GM19043 (cell line): Measurements from ENCODE around the gene KIR2DL3.
"Not testable (repeated sequence)": the region's sequence is repeated elsewhere in the genome, so short reads cannot be mapped to it uniquely, and the experiment has no call there.

Experiments used
- ATAC-seq: cut with Tn5 transposase; IDR thresholded peaks from one replicate; pipeline ENCODE4 v1.9.1; 2021; ENCODE audit warnings: low read depth; ENCODE audit not compliant: unreplicated experiment

KIR2DL3 gene

GRCh38 chr19:54738306-54738705 is at the start of gene KIR2DL3:
Gene KIR2DL3 (plus strand): TSS chr19:54738513. CDS start chr19:54738546, 33 bp downstream.
- not testable (repeated sequence) for ATAC-seq

GRCh38 chr19:54691582-54692297 is 46.6 kb upstream of the KIR2DL3 start:
- no peak for ATAC-seq

- no peak for ATAC-seq
These were observed 46.1 kb upstream of the KIR2DL3 start for GRCh38 chr19:54692298-54692615.

GRCh38 chr19:54694648-54695047 is 43.7 kb upstream of the KIR2DL3 start:
- ATAC-seq = no peak

GRCh38 chr19:54696117-54696548 is 42.2 kb upstream of the KIR2DL3 start:
- no peak for ATAC-seq

- ATAC-seq = no peak
These were observed 41.5 kb upstream of the KIR2DL3 start for GRCh38 chr19:54696766-54697165.

- not testable (repeated sequence) for ATAC-seq
These were observed 40.6 kb upstream of the KIR2DL3 start for GRCh38 chr19:54697716-54698115.

- no peak for ATAC-seq
These were observed 33.4 kb upstream of the KIR2DL3 start for GRCh38 chr19:54704928-54705327.

GRCh38 chr19:54707962-54708361 is 30.4 kb upstream of the KIR2DL3 start:
- no peak for ATAC-seq

- ATAC-seq = no peak
These were observed 29.5 kb upstream of the KIR2DL3 start for GRCh38 chr19:54708781-54709180.

GRCh38 chr19:54709212-54709948 is 28.9 kb upstream of the KIR2DL3 start:
- ATAC-seq = no peak

- ATAC-seq = not testable (repeated sequence)
These were observed 28.4 kb upstream of the KIR2DL3 start for GRCh38 chr19:54709956-54710355.

- ATAC-seq = no peak
These were observed 14.2 kb upstream of the KIR2DL3 start, which contains the start of gene KIR3DL3 for GRCh38 chr19:54724142-54724541. Gene KIR3DL3 (plus strand): TSS chr19:54724442. CDS start chr19:54724497, 55 bp downstream.

GRCh38 chr19:54724644-54725043 is 13.7 kb upstream of the KIR2DL3 start:
- no peak for ATAC-seq

GRCh38 chr19:54725321-54725720 is 13.0 kb upstream of the KIR2DL3 start:
- no peak for ATAC-seq

- no peak for ATAC-seq
These were observed 10.8 kb upstream of the KIR2DL3 start for GRCh38 chr19:54727562-54727961.

GRCh38 chr19:54728167-54728566 is 10.1 kb upstream of the KIR2DL3 start:
- no peak for ATAC-seq

- ATAC-seq = no peak
These were observed 8.7 kb upstream of the KIR2DL3 start for GRCh38 chr19:54729416-54730188.

GRCh38 chr19:54731191-54731590 is 7.1 kb upstream of the KIR2DL3 start:
- no peak for ATAC-seq

GRCh38 chr19:54738715-54739114 is 402 bp downstream of the KIR2DL3 start:
- no peak for ATAC-seq
